Ishikawa (cell line): Measurements from ENCODE around the gene KCNQ4.

Source experiments
- CEBPB ChIP-seq: IDR thresholded peaks from 2 replicates; pipeline ENCODE4 v1.6.1; 2012
- CREB1 ChIP-seq: IDR thresholded peaks from 2 replicates; pipeline ENCODE4 v1.6.1; 2012; ENCODE audit warnings: low read depth
- EGR1 ChIP-seq: IDR thresholded peaks from 2 replicates; pipeline ENCODE4 v1.6.1; 2012
- EP300 ChIP-seq: IDR thresholded peaks from 2 replicates; pipeline ENCODE4 v1.6.1; 2012; ENCODE audit warnings: borderline replicate concordance
- FOXM1 ChIP-seq: IDR thresholded peaks from 2 replicates; pipeline ENCODE4 v1.6.1; 2012; ENCODE audit warnings: low read depth, borderline replicate concordance
- MAX ChIP-seq: IDR thresholded peaks from 2 replicates; pipeline ENCODE4 v1.6.1; 2012
- NFIC ChIP-seq: IDR thresholded peaks from 2 replicates; pipeline ENCODE4 v1.6.1; 2012
- RAD21 ChIP-seq: IDR thresholded peaks from 2 replicates; pipeline ENCODE4 v1.6.1; 2012; ENCODE audit warnings: low read depth
- TAF1 ChIP-seq: IDR thresholded peaks from 2 replicates; pipeline ENCODE4 v1.6.1; 2012; ENCODE audit warnings: low read depth, mild to moderate bottlenecking
- TCF12 ChIP-seq: IDR thresholded peaks from 2 replicates; pipeline ENCODE4 v1.6.1; 2012; ENCODE audit warnings: low read depth
- TEAD4 ChIP-seq: IDR thresholded peaks from 2 replicates; pipeline ENCODE4 v1.6.1; 2012
- USF1 ChIP-seq: IDR thresholded peaks from 2 replicates; pipeline ENCODE4 v1.6.1; 2012
- YY1 ChIP-seq: IDR thresholded peaks from 2 replicates; pipeline ENCODE4 v1.6.1; 2012; ENCODE audit warnings: low read depth
- ZBTB7A ChIP-seq: IDR thresholded peaks from 2 replicates; pipeline ENCODE4 v1.6.1; 2012; ENCODE audit warnings: low read depth
- TF ChIP-seq, protein P1 (sequence below): IDR thresholded peaks from 2 replicates; pipeline ENCODE4 v1.6.1; 2012; ENCODE audit warnings: low read depth, mild to moderate bottlenecking

KCNQ4 gene

DNA sequence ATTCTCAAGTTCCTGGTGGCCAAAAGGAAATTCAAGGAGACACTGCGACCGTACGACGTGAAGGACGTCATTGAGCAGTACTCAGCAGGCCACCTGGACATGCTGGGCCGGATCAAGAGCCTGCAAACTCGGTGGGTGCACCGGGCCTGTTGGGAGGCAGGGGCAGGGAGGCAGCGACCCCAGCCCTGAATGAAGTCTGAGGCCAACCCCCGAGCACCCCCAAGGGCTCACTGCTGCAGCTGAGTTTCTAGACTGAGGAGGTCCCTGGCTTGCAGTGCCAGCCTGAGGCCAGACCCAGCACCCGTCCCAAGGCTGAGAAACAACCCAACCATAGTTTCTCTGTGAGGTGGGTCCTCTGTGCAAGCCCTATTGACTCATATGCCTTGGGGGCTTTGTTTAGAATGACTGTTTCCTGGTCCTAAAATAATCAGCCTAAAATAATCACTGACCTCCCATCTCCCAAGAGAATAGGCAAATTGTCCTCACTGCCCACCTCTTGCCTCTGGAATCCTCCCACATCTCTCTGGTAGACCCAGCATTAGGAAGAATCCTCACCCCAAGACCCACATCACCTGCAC is 51.5 kb downstream of the KCNQ4 start:
- TF ChIP-seq TCF12 = no peak
- TF ChIP-seq TEAD4 = no peak
- TF ChIP-seq EP300 = no peak
- TF ChIP-seq YY1 = no peak

GRCh38 chr1:40836283-40836682 is 52.7 kb downstream of the KCNQ4 start:
- TF ChIP-seq MAX = no peak

GRCh38 chr1:40837601-40838000 is 54.0 kb downstream of the KCNQ4 start:
- no peak for TF ChIP-seq USF1
- no peak for TF ChIP-seq FOXM1
- no peak for TF ChIP-seq TCF12
- TF ChIP-seq TAF1 = no peak
- TF ChIP-seq ZBTB7A = no peak
- no peak for TF ChIP-seq EP300
- no peak for TF ChIP-seq RAD21

- no peak for TF ChIP-seq TEAD4
- TF ChIP-seq USF1 = no peak
- TF ChIP-seq TCF12 = no peak
- TF ChIP-seq YY1 = no peak
- TF ChIP-seq MAX = no peak
Measured at GRCh38 chr1:40838045-40838979, 54.7 kb downstream of the KCNQ4 start.

GRCh38 chr1:40838980-40839942 is 55.7 kb downstream of the KCNQ4 start:
- TF ChIP-seq NFIC = no peak
- TF ChIP-seq FOXM1 = no peak
- no peak for TF ChIP-seq TAF1
- no peak for TF ChIP-seq EGR1
- no peak for TF ChIP-seq CREB1
- TF ChIP-seq ZBTB7A = no peak
- TF ChIP-seq USF1 = no peak
- TF ChIP-seq, protein P1, sequence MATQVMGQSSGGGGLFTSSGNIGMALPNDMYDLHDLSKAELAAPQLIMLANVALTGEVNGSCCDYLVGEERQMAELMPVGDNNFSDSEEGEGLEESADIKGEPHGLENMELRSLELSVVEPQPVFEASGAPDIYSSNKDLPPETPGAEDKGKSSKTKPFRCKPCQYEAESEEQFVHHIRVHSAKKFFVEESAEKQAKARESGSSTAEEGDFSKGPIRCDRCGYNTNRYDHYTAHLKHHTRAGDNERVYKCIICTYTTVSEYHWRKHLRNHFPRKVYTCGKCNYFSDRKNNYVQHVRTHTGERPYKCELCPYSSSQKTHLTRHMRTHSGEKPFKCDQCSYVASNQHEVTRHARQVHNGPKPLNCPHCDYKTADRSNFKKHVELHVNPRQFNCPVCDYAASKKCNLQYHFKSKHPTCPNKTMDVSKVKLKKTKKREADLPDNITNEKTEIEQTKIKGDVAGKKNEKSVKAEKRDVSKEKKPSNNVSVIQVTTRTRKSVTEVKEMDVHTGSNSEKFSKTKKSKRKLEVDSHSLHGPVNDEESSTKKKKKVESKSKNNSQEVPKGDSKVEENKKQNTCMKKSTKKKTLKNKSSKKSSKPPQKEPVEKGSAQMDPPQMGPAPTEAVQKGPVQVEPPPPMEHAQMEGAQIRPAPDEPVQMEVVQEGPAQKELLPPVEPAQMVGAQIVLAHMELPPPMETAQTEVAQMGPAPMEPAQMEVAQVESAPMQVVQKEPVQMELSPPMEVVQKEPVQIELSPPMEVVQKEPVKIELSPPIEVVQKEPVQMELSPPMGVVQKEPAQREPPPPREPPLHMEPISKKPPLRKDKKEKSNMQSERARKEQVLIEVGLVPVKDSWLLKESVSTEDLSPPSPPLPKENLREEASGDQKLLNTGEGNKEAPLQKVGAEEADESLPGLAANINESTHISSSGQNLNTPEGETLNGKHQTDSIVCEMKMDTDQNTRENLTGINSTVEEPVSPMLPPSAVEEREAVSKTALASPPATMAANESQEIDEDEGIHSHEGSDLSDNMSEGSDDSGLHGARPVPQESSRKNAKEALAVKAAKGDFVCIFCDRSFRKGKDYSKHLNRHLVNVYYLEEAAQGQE = no peak
- no peak for TF ChIP-seq CEBPB
- no peak for TF ChIP-seq RAD21

GRCh38 chr1:40839943-40840335 is 56.4 kb downstream of the KCNQ4 start:
- TF ChIP-seq CREB1 (no peak), TCF12 (no peak), ZBTB7A (no peak)

GRCh38 chr1:40840526-40841323 is 57.1 kb downstream of the KCNQ4 start:
- TF ChIP-seq FOXM1 = no peak
- TF ChIP-seq, protein P1 = no peak
- no peak for TF ChIP-seq MAX
- TF ChIP-seq ZBTB7A = no peak
- no peak for TF ChIP-seq TAF1
- TF ChIP-seq CEBPB = no peak
- no peak for TF ChIP-seq CREB1
